ENCODE results near the gene ANK2.

The ANK2 gene

GRCh38 chr4:113101669-113102068 lies 52.2 kb downstream of the ANK2 start:
- DNase-seq: no peak

- no peak for DNase-seq
These were observed 54.1 kb downstream of the ANK2 start for GRCh38 chr4:113103556-113103955.

- DNase-seq: no peak
These were observed 56.7 kb downstream of the ANK2 start for GRCh38 chr4:113106108-113106507.

GRCh38 chr4:113109106-113109718 lies 59.8 kb downstream of the ANK2 start:
- no peak for DNase-seq

- no peak for DNase-seq
These were observed 63.0 kb downstream of the ANK2 start for GRCh38 chr4:113112338-113112978.

- DNase-seq: no peak
These were observed 63.7 kb downstream of the ANK2 start for GRCh38 chr4:113113151-113113550.

GRCh38 chr4:113114884-113115283 lies 65.4 kb downstream of the ANK2 start:
- DNase-seq: no peak

- no peak for DNase-seq
These were observed 67.2 kb downstream of the ANK2 start for GRCh38 chr4:113116414-113117357.

GRCh38 chr4:113117358-113117702 lies 67.9 kb downstream of the ANK2 start:
- no peak for DNase-seq

GRCh38 chr4:113122066-113122465 lies 72.6 kb downstream of the ANK2 start:
- no peak for DNase-seq

- DNase-seq: no peak
These were observed 76.0 kb downstream of the ANK2 start for GRCh38 chr4:113125418-113125817.

- no peak for DNase-seq
These were observed 81.7 kb downstream of the ANK2 start for GRCh38 chr4:113131136-113131535.

- no peak for DNase-seq
These were observed 82.2 kb downstream of the ANK2 start for GRCh38 chr4:113131621-113132020.

GRCh38 chr4:113141901-113142346 lies 92.5 kb downstream of the ANK2 start:
- DNase-seq: no peak

- no peak for DNase-seq
These were observed 92.9 kb downstream of the ANK2 start for GRCh38 chr4:113142351-113142750.

GRCh38 chr4:113144091-113144490 lies 94.6 kb downstream of the ANK2 start:
- DNase-seq: no peak

- DNase-seq: no peak
These were observed 95.7 kb downstream of the ANK2 start for GRCh38 chr4:113145147-113145518.

- DNase-seq: no peak
These were observed 96.3 kb downstream of the ANK2 start for GRCh38 chr4:113145519-113146291.

- no peak for DNase-seq
These were observed 97.5 kb downstream of the ANK2 start for GRCh38 chr4:113146876-113147358.

- no peak for DNase-seq
These were observed 98.2 kb downstream of the ANK2 start for GRCh38 chr4:113147498-113148111.

GRCh38 chr4:113148925-113149324 lies 99.5 kb downstream of the ANK2 start:
- no peak for DNase-seq

GRCh38 chr4:113153529-113154101 lies 104.2 kb downstream of the ANK2 start:
- no peak for DNase-seq
